ENCODE data around the gene CCDC47.
A peak's percentile ranks its signal among the peaks of the same experiment; 100 is the strongest.

CCDC47 gene

DNA sequence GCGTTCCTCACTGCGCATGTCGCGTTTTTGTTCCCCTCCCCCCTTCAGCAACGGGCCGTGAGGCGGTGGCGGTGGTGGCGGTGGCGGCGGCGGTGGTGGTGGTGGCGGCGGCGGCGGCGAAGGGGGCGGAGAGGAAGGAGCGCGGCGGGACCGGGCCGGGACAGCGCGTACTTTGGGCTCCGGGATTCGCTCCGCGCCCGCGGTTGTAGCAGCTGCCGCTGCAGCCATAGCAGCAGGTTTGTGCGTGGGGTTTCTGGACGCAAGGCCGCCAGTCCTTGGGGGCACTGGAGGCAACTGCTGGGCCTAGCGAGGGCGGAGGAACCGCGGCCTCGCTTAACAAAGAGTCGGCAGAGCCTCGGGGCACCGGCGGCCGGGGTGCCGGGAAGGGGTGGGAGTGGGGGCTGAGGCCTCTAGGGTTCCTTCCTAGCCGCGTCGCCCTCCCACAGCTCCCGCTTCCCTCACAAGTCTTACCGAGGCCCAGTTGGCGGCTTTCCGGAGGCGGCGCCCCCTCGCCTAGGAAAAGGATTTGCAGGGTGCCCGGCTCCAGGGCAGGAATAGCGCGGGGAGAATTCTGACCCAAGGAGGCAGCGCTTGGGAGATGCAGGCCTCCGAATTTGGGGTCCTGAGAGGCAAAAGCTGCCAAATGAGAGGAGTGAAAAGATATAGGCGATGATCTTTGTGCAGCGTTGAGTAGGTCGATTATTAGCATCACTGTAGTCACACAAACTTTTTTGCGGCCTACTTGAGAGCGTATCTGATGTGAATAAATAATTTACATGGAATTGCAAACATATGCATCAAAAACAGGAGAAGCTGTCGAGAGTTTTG, 958 bp upstream of the CCDC47 start, which contains the start of gene DDX42:
DDX42 (plus strand) TSS at position 30 of the 828 bp plus-strand sequence. CDS start 12,880 bp downstream, outside the sequence.
- Mint-ChIP-seq H3K4me1 (ENCODE audit: low read depth in 2 of 2) (peaks cover 34 to 60% of the 10 kb centered on the region in 2 donors), H3K36me3 (ENCODE audit: insufficient read depth) (peaks cover 30% of the 10 kb centered on the region), H3K9me3 (no peaks in the 10 kb centered on the region), H3K27me3 (no peaks in the 10 kb centered on the region), H3K4me3 (peak within 1 kb of the TSS; percentile 87 to 96), H3K27ac (peak within 1 kb of the TSS; percentile 95 to 96)
- peak; percentile 7 to 87 (median 87) for DNase-seq
- ATAC-seq (replicated peaks): peak; percentile 23

DNA sequence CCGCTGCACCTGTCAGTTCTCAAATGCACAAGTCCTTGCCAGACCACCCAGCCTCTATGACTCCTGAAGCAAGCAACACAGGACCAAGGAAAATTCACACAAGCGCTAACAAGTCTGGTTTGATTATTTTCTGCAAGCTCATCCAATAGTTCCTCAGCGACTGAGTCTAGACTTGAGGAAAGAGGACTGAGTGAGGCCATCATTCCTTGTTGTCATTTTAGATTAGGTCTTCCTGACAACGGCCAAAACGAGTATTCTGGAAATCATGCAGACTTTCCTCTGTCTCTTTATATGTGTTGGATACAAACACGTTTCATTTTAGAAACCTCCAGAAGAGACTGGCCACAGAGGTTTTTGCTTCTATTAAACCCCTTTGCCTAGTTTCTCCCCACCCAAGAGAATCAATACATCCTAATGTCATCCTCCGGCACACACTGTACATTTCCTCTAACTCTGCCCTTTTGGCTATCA, 561 bp downstream of the CCDC47 start:
- no peak for ATAC-seq (replicated peaks)
- H3K27me3 Mint-ChIP-seq: no peaks in the 10 kb centered on the region
- peaks cover 35% of the 10 kb centered on the region for H3K36me3 Mint-ChIP-seq (ENCODE audit: insufficient read depth)
- H3K4me3 Mint-ChIP-seq: peak overlapping the region; percentile 87 to 96
- peaks cover 35 to 61% of the 10 kb centered on the region in 2 donors for H3K4me1 Mint-ChIP-seq (ENCODE audit: low read depth in 2 of 2)
- DNase-seq: no peak
- H3K27ac Mint-ChIP-seq: peak overlapping the region; percentile 95 to 96
- H3K9me3 Mint-ChIP-seq: no peaks in the 10 kb centered on the region

GRCh38 chr17:63768433-63768832, 5.0 kb downstream of the CCDC47 start:
- no peaks in the 10 kb centered on the region for H3K9me3 Mint-ChIP-seq
- no peak for DNase-seq
- peak overlapping the region in 1 of 2 donors; percentile 8 for H3K27ac Mint-ChIP-seq
- no peaks in the 10 kb centered on the region for H3K27me3 Mint-ChIP-seq
- peaks cover 50% of the 10 kb centered on the region for H3K36me3 Mint-ChIP-seq (ENCODE audit: insufficient read depth)
- H3K4me3 Mint-ChIP-seq: no peak overlapping the region
- H3K4me1 Mint-ChIP-seq (ENCODE audit: low read depth in 2 of 2): peaks cover 20 to 52% of the 10 kb centered on the region in 2 donors
- ATAC-seq (replicated peaks): no peak

- no peak for DNase-seq
- Mint-ChIP-seq H3K9me3 (no peaks in the 10 kb centered on the region), H3K4me3 (no peak overlapping the region), H3K4me1 (ENCODE audit: low read depth in 2 of 2) (peaks cover 10 to 42% of the 10 kb centered on the region in 2 donors), H3K27ac (peak overlapping the region; percentile 49 to 57), H3K27me3 (no peaks in the 10 kb centered on the region), H3K36me3 (ENCODE audit: insufficient read depth) (peaks cover 62% of the 10 kb centered on the region)
- ATAC-seq (replicated peaks): no peak
Observed at GRCh38 chr17:63766754-63767153, 6.6 kb downstream of the CCDC47 start.

DNA sequence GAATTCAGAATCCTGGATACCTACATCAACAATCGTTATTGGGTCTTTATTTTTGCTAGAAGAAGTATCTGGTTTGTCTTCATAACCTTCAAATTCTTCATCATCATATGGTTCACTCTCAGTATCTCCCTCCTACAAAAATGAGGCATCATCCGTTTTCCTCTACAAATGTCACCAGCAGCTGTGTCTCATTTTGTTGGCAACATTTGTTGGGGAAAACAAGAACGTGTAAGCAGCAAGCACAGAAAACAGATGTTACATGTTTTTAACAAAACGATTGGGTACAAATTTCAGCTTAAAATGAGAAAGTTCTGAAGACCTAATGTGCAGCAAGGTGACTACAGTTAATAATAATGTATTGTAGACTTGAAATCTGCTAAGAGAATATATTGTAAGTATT, 8.7 kb downstream of the CCDC47 start:
- H3K36me3 Mint-ChIP-seq (ENCODE audit: insufficient read depth): peaks cover 73% of the 10 kb centered on the region
- ATAC-seq (replicated peaks) (no peak), DNase-seq (no peak)
- H3K4me1 Mint-ChIP-seq (ENCODE audit: low read depth in 2 of 2): peaks cover 8 to 33% of the 10 kb centered on the region in 2 donors
- no peaks in the 10 kb centered on the region for H3K9me3 Mint-ChIP-seq
- H3K4me3 Mint-ChIP-seq: no peak overlapping the region
- H3K27me3 Mint-ChIP-seq: no peaks in the 10 kb centered on the region
- H3K27ac Mint-ChIP-seq: no peak overlapping the region

DNA sequence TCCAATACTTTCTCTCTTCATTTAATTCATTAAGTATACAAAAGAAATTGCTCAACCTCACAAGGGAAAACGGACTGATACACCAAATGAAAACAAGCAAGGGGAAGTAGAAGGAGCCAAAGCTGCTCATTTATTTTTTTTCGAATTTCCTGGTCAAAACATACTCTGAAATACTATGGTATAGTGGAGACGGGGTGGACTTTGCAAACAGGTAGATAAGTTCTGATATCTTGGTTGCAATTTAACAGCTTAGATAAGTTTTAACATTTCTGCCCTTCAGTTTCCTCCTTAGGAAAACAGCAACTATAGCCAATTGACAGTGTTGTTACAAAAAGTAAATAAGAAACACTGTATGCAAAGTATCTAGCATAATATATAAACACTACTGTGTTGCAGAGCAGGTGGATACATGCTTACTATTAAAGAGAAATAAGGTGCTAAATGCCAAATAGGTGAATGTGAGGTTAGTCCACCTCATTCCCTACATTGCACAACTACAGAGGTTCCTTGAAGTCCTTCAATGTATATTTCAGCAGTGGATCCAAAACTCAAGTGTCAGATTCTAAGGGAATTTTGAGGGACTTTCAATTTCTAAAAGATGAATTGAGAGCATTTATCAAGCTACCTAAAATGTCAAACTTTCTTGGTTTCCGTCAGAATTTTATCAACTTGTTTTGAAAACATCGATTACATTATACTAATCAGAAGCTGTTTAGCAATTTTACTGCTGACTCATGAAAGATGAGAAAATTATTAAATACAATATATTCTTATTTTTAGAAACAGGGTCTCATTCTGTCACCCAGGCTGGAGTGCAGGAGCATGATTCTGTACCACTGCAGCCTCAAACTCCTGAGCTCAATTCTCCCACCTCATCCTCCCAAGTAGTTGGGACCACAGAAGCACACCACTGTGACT, 11.0 kb downstream of the CCDC47 start:
- DNase-seq: no peak
- Mint-ChIP-seq H3K9me3 (no peaks in the 10 kb centered on the region), H3K36me3 (ENCODE audit: insufficient read depth) (peaks cover 81% of the 10 kb centered on the region), H3K27me3 (no peaks in the 10 kb centered on the region), H3K4me3 (no peak overlapping the region), H3K27ac (no peak overlapping the region), H3K4me1 (ENCODE audit: low read depth in 2 of 2) (peaks cover 3 to 19% of the 10 kb centered on the region in 2 donors)
- ATAC-seq (replicated peaks): no peak

DNA sequence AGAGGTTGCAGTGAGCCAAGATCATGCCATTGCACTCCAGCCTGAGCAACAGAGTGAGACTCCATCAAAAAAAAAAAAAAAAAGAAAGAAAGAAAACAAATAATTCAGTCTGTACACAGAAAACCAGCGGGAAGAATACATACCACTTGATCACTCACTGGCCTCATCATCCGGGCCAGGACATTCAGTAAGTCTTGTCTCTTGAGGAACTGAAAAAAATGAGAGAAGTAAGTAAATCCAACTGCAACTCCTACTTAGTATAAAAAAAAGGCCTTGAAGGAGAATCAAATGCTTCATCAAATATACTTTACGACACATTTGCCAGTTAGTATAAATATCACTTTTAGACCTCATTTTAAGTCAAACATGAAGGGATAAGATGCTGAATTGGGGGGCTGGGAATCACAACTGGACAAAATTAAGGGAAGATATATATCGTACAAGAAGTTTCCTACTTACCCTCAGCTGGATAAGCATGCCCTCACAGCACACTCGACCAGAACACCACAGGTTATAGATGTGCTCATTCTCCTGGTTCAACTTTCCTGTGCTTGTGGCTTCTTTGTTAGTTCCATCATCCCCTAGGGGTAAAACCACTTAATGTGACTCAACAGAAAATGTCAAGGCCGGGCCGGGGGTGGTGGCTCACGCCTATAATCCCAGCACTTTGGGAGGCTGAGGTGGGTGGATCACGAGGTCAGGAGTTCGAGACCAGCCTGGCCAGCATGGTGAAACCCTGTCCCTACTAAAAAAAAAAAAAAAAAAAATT, 12.4 kb downstream of the CCDC47 start:
- ATAC-seq (replicated peaks): no peak
- DNase-seq: no peak
- Mint-ChIP-seq H3K4me3 (no peak overlapping the region), H3K4me1 (ENCODE audit: low read depth in 2 of 2) (peaks cover 2 to 9% of the 10 kb centered on the region in 2 donors), H3K27me3 (no peaks in the 10 kb centered on the region), H3K9me3 (no peaks in the 10 kb centered on the region), H3K36me3 (ENCODE audit: insufficient read depth) (peaks cover 87% of the 10 kb centered on the region), H3K27ac (no peak overlapping the region)

GRCh38 chr17:63758428-63758827, 15.0 kb downstream of the CCDC47 start:
- Mint-ChIP-seq H3K9me3 (no peaks in the 10 kb centered on the region), H3K27ac (peak overlapping the region in 1 of 2 donors; percentile 7), H3K4me3 (no peak overlapping the region), H3K27me3 (no peaks in the 10 kb centered on the region), H3K36me3 (ENCODE audit: insufficient read depth) (peaks cover 91% of the 10 kb centered on the region), H3K4me1 (ENCODE audit: low read depth in 2 of 2) (no peaks in the 10 kb centered on the region)
- no peak for DNase-seq
- ATAC-seq (replicated peaks): no peak

GRCh38 chr17:63754046-63754445, 19.4 kb downstream of the CCDC47 start:
- Mint-ChIP-seq H3K9me3 (no peaks in the 10 kb centered on the region), H3K4me3 (no peak overlapping the region), H3K27ac (no peak overlapping the region), H3K4me1 (ENCODE audit: low read depth in 2 of 2) (peaks cover 0 to 3% of the 10 kb centered on the region in 2 donors), H3K27me3 (no peaks in the 10 kb centered on the region), H3K36me3 (ENCODE audit: insufficient read depth) (peaks cover 76% of the 10 kb centered on the region)
- ATAC-seq (replicated peaks) (no peak), DNase-seq (no peak)

DNA sequence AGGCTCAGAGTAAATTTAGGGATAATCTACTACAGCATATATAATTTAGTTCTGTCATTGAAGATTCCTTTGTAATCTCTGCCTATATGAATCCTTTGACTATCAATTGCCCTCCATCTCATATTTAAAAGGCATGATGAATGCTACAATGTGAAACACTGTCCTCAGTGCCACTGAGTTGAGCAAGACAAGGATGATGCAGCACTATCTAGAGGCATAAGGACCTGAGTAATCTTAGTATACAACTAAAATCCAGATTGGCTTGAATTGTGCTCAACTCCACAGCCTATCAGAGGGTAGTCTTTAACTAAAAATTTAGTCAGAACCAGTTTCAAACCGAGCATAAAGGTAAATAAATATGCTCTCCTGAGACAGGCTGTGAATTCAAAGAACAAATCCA, 20.2 kb downstream of the CCDC47 start:
- Mint-ChIP-seq H3K36me3 (ENCODE audit: insufficient read depth) (peaks cover 79% of the 10 kb centered on the region), H3K27ac (no peak overlapping the region), H3K27me3 (no peaks in the 10 kb centered on the region), H3K4me3 (no peak overlapping the region), H3K4me1 (ENCODE audit: low read depth in 2 of 2) (peaks cover 0 to 3% of the 10 kb centered on the region in 2 donors), H3K9me3 (no peaks in the 10 kb centered on the region)
- ATAC-seq (replicated peaks) (no peak), DNase-seq (no peak)

- H3K4me3 Mint-ChIP-seq: no peak overlapping the region
- no peak overlapping the region for H3K27ac Mint-ChIP-seq
- H3K4me1 Mint-ChIP-seq (ENCODE audit: low read depth in 2 of 2): peaks cover 0 to 3% of the 10 kb centered on the region in 2 donors
- peaks cover 79% of the 10 kb centered on the region for H3K36me3 Mint-ChIP-seq (ENCODE audit: insufficient read depth)
- H3K9me3 Mint-ChIP-seq: no peaks in the 10 kb centered on the region
- ATAC-seq (replicated peaks) (no peak), DNase-seq (no peak)
- H3K27me3 Mint-ChIP-seq: no peaks in the 10 kb centered on the region
Observed at GRCh38 chr17:63752707-63753106, 20.7 kb downstream of the CCDC47 start.

- Mint-ChIP-seq H3K27ac (peak overlapping the region; percentile 2 to 38), H3K27me3 (no peaks in the 10 kb centered on the region), H3K9me3 (no peaks in the 10 kb centered on the region), H3K4me1 (ENCODE audit: low read depth in 2 of 2) (peaks cover 0 to 3% of the 10 kb centered on the region in 2 donors), H3K36me3 (ENCODE audit: insufficient read depth) (peaks cover 76% of the 10 kb centered on the region), H3K4me3 (peak overlapping the region in 1 of 2 donors; percentile 1)
- ATAC-seq (replicated peaks) (peak; percentile 51), DNase-seq (no peak)
Observed at GRCh38 chr17:63751806-63752205, 21.6 kb downstream of the CCDC47 start.
